NCI-H526 (cell line): Measurements from ENCODE around the gene SELENOI.

Source experiments
- DNase-seq, 2 experiments: peaks; one replicate each; lab custom pipeline; 2025; lab: John Stamatoyannopoulos, UW

The SELENOI gene

DNA sequence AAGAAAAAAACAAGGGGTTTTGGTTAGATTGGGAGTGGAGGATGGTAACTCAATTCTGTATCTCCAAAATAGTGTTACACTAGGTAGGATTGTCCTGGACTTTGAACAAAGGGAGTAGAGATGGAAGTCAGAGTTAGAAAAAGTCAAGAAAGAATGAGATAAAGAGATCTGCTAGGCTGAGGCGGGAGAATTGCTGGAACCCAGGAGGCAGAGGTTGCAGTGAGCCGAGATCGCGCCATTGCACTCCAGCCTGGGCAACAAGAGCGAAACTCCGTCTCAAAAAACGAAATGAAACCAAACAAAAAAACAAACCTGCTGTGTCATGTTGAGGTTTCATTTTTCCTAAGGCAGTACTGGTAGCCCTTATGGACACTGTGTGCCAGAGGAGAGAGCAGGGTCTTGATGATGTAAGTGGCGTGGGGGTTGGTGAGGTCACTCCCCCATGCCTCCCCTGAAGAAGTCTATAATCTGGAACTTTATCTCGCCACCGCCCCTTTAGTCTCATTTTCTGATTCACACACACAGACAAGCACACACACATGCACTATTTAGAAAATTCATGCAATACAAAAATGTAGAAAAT is 66.2 kb downstream of the SELENOI start:
- no peak for DNase-seq

DNA sequence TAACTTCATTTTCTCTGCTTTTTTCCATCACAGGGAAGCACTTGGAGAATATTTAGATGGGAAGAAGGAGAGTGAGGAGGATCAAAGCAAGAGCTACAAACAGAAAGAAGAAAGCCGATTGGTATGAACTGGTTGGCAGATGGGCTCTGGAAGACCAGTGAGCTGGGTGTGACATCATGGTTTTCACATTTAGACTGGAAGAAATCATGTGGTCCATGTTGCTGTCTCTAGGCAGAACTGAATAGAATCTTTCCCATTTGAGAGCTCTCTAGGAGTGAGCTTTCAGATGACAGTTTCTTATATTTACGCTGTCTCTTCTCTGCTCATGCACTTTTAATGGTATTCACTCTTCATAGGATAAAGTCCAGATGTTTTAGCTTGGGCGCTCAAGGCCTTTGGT is 68.4 kb downstream of the SELENOI start:
- peak in 1 of 2 experiments; percentile 1 for DNase-seq

DNA sequence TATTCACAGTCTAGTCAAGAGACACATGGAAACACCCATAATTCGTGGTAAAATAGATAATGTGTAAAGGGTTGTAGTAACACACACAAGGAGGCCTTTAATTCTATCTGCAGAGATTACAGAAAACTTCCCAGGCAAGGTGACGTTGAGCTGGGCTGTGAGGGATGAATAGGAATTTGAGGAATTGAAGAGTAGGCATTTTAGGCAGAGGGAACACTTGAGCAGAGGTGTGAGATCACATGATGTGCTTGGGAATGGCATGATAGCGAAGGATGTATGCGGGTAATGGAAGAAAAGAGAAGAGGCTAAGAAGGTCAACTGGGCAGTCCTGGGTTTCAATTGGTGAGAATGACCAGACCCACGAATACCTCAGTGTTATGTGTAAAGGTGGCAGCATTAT is 76.0 kb downstream of the SELENOI start:
- no peak for DNase-seq

DNA sequence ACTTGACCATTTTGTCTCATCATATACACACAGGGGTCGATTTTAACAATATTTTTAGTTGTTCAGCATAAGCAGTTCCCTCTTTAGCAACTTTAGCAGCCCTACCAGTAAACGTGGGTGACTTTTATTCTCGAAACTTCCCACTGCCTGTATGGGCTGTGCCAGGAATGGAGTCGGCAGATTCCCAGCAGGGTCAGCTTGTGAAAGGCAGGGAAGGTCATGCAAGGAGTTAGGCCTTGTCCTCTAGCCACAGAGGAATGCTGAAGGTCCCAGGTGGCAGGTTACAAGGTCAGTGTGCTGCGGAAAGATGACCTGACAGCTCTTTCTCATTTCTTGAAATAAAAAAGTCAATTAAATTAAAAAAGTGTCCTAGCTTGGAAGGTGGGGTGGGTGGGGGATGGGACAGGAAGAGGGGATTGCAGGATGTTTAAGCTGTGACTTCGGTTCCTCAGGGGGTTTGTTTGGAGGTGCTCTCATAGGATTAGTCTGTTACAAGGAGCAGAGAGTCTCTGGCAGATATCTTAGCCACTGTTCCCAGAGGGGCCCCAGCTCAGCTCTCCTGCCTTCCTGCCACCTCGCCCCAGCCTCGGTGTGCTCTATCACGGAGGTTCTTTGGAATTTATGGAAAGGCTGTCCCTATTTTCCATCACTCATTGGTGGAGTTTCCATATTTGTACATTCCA is 77.1 kb downstream of the SELENOI start:
- no peak for DNase-seq

DNA sequence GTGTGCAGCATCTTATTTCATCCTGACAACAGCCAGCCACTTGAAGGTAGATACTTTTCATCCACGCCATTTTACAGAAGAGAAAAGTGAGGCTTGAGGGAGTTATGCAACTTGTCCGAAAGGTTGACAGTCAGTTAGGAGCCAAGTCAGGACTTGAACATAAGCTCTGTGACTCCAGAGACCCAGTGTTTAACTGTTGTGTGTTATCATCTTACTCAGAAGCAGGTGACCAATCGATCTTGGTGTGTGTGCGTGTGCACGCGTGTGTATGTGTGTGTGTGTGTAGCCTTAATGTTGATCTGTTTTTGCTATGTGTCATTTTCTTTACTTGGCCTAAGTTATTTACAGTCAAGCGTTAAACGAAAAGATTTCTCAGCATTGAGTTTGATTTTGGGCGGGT is 77.8 kb downstream of the SELENOI start:
- DNase-seq = no peak

DNA sequence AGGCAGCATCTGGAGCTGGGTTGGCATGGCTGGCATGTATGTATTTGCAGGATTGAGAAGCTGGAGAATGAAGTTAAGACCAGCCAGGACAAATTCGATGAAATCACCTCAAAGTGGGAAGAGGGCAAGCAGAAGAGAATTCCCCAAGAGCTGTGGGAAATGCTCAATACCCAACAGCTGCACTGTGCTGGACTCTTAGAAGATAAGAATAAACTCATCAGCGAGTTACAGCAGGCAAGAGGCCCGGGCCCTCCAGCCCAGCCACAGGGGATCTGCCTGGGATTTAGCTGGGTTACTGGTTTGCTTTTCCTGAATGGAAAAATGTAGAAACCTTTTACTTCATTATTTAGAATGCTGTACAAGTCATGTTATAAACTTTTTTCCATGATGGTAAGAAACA is 78.3 kb downstream of the SELENOI start:
- DNase-seq = no peak

DNA sequence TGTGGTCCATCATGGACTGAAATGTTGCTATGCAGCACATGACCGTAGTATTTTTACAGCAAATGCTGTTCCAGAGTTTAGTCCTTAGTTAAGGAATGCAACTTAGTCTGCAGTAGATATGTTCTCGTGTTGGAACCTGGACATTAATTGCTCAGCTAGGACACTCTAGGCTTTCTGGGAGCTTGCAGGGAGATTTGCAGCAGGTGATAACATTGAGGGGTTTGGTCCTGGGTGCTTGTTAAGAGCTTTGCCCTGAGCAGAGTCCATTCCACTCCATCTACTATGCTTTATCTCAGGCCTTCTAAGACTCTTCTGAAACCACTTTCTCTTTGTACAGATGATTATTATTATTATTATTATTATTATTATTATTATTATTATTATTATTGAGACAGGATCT is 82.9 kb downstream of the SELENOI start:
- DNase-seq = no peak

DNA sequence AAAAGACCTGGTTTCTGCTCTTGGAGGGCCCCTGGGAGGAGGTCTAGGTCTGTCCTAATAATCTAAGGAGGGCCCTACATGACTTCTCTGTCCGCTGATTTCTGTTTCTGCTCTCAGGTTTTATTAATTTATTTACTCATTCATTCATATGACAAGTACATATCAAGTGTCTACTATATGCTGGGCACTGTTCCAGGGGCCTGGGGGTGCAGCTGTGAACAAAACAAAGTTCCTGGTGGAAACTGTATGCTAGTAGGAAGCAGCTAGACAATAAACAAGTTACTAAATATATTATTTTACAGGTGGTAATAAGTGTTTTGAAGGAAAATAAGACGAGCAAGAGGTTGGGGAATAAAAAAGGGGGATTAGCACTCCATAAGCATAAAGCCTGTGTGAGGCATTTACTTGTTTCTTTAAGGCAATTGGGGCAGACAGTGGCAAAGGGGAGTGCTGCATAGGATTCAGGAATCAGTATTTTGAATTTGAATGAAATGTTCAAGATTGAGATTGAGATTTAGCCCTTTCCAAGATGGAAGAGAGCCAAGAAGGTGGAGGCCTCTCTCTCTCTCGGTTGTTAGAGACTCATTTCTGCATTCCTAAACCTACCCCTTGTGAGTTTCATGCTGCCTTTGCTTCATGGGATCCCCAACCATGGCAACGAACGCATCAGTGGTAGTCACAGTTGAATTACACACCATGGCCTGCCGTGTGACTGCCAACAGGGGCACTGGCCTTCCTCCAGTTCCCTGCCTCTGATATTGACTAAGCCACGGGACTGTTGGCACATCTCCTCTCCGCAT is 84.0 kb downstream of the SELENOI start:
- no peak for DNase-seq

DNA sequence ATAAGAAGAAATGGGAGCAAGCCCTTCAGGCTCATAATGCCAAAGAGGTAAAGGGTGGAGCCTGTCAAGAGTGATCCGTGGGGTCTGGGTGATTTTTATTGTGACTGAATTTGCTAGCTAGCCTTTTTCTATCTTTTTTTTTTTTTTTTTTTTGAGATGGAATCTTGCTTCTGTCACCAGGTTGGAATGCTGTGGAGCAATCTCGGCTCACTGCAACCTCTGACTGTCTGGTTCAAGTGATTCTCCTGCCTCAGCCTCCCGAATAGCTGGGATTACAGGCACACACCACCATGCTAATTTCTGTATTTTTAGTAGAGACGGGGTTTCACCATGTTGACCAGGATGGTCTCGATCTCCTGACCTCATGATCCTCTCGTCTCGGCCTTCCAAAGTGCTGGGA is 84.9 kb downstream of the SELENOI start:
- DNase-seq = no peak

DNA sequence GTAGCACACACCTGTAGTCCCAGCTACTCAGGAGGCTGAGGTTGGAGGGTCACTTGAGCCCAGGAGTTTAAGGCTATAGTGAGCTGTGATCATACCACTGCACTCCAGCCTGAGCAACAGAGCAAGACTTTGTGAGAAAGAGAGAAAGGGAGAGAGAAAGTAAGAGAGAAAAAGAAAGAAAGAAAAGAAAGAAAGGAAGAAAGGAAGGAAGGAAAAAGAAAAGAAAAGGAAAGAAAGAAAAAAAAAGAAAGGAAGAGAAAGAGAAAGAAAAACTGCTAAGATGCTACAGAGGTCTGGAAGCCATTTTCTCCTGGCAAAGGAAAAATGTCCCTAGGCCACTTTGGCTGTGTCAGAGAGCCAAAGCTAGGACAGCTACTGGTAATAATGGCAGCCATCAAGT is 86.4 kb downstream of the SELENOI start:
- no peak for DNase-seq

DNA sequence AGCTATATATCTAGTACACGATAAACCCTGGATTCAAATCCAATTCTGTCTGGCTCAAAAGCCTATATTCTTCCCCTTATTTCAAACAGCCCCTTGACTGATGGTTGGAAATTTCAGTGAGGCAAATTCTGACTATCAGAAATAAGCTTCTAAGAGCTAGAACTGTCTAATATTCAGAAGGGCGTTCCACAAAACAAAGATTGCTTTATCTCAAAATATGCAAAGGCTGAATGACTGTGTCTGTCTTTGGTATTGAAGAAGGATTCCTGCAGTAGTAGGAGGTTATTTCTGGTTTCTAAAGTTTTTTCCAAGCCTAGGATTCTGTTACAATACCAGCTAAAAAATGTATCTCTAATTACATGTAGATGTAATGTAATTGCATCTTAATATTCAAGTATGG is 86.9 kb downstream of the SELENOI start:
- DNase-seq = no peak

DNA sequence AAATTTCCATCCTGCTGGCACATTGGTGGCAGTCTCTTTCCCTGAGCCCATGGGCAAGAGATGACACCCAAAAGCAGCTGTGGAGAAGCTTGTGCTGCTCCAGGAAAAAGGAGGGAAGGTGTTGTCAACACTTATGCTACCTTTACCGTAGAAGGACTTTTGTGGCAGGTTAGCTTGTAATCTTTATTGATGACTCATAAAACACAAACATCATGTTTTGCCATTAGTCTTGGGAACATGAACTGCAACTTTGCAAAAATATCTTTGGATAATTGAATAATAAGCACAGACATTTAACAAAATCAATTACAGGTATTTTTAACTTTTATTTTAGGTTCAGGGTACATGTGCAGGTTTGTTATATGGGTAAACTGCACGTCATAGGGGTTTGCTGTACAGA is 89.2 kb downstream of the SELENOI start:
- DNase-seq = no peak

DNA sequence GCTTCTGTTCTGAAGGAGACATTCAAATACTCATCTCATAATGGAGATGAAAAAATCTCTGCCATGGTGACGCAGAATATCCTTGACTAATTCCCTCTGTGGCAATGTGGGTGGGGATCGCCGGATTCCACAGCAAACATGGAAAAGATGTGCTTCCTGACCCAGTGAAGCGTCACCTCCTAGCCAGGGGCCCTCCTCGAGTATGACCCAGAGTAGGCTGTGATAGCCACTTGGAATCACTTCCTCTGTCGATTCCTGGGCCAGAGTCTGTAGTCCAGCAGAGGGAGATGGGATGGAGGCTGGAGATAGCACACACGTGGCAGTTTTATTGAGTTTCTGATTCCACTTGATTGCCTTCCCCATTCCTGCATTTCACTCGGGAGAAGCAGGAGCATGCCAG is 92.6 kb downstream of the SELENOI start:
- no peak for DNase-seq

DNA sequence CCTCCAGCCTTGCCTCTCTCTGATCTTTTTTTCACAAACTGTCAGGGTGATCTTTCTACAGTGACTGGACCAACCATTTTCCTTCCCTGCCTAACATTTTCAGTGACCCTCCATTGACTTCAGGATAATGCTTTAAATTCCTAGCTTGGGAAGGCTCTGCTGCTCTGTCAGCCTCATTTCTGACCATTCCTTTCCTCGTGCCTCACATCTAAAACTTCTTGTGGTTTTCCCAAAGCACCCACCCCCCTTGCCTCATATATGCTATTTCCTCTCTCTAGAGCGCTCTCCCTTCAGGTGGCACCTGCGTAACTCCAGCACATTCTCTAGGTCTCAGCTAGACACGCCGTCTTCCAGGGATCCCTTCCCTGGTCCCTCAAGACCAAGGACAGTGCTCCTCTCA is 93.0 kb downstream of the SELENOI start:
- DNase-seq = no peak

DNA sequence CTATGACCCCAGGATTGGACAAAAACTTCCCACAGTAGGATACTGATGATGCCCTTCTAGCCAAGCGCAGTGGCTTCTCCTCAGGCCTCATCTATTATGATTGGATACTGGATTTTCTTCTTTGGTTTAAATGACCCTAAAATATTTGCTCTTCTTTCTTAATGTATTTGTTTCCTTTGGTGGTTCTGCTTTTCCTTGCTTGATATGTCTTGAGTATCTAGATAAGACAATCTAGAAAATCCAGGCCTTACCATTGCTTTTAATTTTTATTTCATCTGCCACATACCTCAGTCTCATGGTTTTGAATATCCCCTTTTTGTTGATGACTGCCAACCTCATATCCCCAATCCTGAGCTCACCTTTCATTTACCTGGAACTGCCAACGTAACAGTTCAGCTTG is 96.4 kb downstream of the SELENOI start:
- no peak for DNase-seq

DNA sequence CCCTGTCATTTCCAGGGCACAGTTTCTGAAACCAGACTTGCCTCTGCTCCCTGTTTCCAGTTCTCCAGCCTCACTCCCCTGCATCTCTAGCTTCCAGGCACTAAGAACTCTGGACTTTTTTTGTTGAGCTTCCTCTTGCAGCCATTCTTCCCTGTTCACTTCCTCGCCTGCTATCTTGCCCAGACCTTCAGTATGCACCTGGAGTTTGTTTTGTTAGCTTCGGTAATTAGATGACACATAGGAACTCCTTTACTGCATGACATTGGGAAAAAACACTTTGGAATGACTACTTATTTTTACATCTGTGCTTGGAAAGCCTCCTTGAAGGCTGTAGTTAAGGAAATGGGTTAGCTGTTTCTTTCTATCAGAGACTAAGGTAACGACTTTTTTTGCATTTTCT is 96.8 kb downstream of the SELENOI start:
- no peak for DNase-seq

DNA sequence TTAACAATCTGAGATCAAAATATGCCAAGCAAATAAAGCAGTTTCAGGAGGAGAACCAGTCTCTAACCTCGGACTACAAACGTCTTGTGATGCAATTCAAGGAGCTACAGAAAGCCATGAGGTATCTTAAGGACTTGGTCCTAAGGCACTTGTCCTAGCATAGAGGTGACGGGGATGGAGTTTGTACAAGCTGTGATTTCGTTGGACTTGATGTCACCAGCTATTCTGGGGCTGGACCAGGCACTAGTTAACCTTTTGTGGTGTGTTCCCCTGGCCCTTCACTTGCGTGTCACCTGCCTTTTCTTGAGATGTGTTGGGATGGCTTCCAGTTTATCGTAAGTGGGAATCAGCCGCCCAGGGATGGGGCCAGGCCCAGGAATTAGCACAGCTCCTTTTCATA is 98.3 kb downstream of the SELENOI start:
- DNase-seq = no peak
